HepG2 (cell line): Measurements from ENCODE around the gene GRID1. TPM values are rescaled to one million over a fixed set of nuclear protein-coding genes. Genes with fewer than 3 reads are reported as not detected.

ENCODE experiments used
- ATAC-seq: fragments of 200-7000 bp; cut with Tn5 transposase; 3 replicates; pipeline ENCODE4 v1.9.1; 2020; ENCODE audit warnings: mild to moderate bottlenecking, moderate library complexity
- BruUV-seq: library from RNA; stranded (reverse); fragments of 400-500 nt; replicated peaks from 2 replicates; lab custom pipeline; 2021; lab: Mats Ljungman, UMichigan
- CTCF ChIA-PET: fragments of 300-600 bp; formaldehyde crosslinking; extraction: SDS; loops from one replicate; lab custom pipeline; 2021; ENCODE audit warnings: low total read pairs, inconsistent platforms, low intra/inter-chr PET ratio; lab: Yijun Ruan, JAX
- POLR2A ChIA-PET: fragments of 350-600 bp; sonication (Branson Sonifier 250); formaldehyde crosslinking; loops from one replicate; lab custom pipeline; 2020; ENCODE audit warnings: antibody characterized with exemption, inconsistent platforms; lab: Yijun Ruan, JAX
- DNase-seq: peaks from one replicate; pipeline ENCODE4 v3.0.0-alpha.2; 2015; ENCODE audit warnings: low spot score
- FAIRE-seq: peaks from 3 replicates; lab custom pipeline; 2011; peaks lifted over from hg19 to GRCh38; lab: Jason Lieb, UNC
- H2AFZ ChIP-seq: one replicate; pipeline ENCODE4 v1.6.1; 2011; ENCODE audit warnings: low read length, inconsistent platforms
- H3K27ac ChIP-seq: fragments of 300-600 bp; 3 replicates; pipeline ENCODE4 v1.8.0; 2011; ENCODE audit warnings: mixed run types, mild to moderate bottlenecking, mixed read lengths, low read length, inconsistent platforms; ENCODE audit not compliant: insufficient read depth; ENCODE audit errors: extremely low read length
- H3K27me3 ChIP-seq, 2 experiments: fragments of 200-600 bp in 1 of 2; 2 replicates in 1 of 2; 3 replicates in 1 of 2; pipeline versions ENCODE4 v1.6.0 to v1.8.0; 2011; ENCODE audit warnings: low read length in 2 of 2, mild to moderate bottlenecking in 2 of 2, moderate library complexity in 2 of 2, inconsistent platforms in 1 of 2; ENCODE audit not compliant: insufficient read depth in 2 of 2, control insufficient read depth in 1 of 2
- H3K36me3 ChIP-seq, 2 experiments: fragments of 200-600 bp in 1 of 2; replicated peaks in 1 of 2; 2 replicates in 1 of 2; 3 replicates in 1 of 2; pipeline versions ENCODE4 v1.5.1 to v1.8.0; 2011; ENCODE audit warnings: low read length in 2 of 2, inconsistent platforms in 1 of 2; ENCODE audit not compliant: insufficient read depth in 2 of 2, control insufficient read depth in 1 of 2
- H3K4me1 ChIP-seq: 2 replicates; pipeline ENCODE4 v1.5.1; 2012; ENCODE audit warnings: low read length, inconsistent platforms; ENCODE audit not compliant: insufficient read depth
- H3K4me2 ChIP-seq: 2 replicates; pipeline ENCODE4 v1.6.0; 2011; ENCODE audit warnings: low read depth, low read length, inconsistent platforms
- H3K4me3 ChIP-seq, 3 experiments: fragments of 200-600 bp in 1 of 3; sonication (generic), shearing (Covaris generic) in 1 of 3; replicated peaks in 1 of 3; 2 replicates each; pipeline ENCODE4 v1.5.1; 2011 to 2016; ENCODE audit warnings: low read length in 3 of 3, inconsistent platforms in 2 of 3, low read depth in 2 of 3, mild to moderate bottlenecking in 2 of 3, control low read depth in 1 of 3, mixed read lengths in 1 of 3; ENCODE audit not compliant: insufficient read depth in 1 of 3
- H3K79me2 ChIP-seq: one replicate; pipeline ENCODE4 v1.6.1; 2011; ENCODE audit warnings: low read length, inconsistent platforms; ENCODE audit not compliant: insufficient read depth
- H3K9ac ChIP-seq: 2 replicates; pipeline ENCODE4 v1.6.0; 2011; ENCODE audit warnings: mild to moderate bottlenecking, low read depth, low read length, inconsistent platforms; ENCODE audit not compliant: insufficient read depth
- H3K9me3 ChIP-seq: 2 replicates; pipeline ENCODE4 v1.5.1; 2012; ENCODE audit warnings: mild to moderate bottlenecking, low read length
- H4K20me1 ChIP-seq: 2 replicates; pipeline ENCODE4 v1.6.0; 2011; ENCODE audit warnings: inconsistent platforms, mild to moderate bottlenecking, low read length, moderate library complexity; ENCODE audit not compliant: insufficient read depth
- AGO2 ChIP-seq: fragments of 200-400 bp; formaldehyde crosslinking; optimal IDR thresholded peaks from 2 replicates; pipeline ENCODE3; 2017; ENCODE audit warnings: mild to moderate bottlenecking, low read depth, low read length, moderate library complexity
- CREBL2 ChIP-seq: sonication (generic); formaldehyde crosslinking; IDR thresholded peaks from 2 replicates; pipeline ENCODE4 v1.8.1; 2023; ENCODE audit warnings: missing genetic modification reagents, mild to moderate bottlenecking, borderline replicate concordance
- FOXM1 ChIP-seq: sonication (generic); formaldehyde crosslinking; IDR thresholded peaks from 2 replicates; pipeline ENCODE4 v1.5.0; 2020; ENCODE audit warnings: missing genetic modification reagents
- MTA1 ChIP-seq: sonication (generic); formaldehyde crosslinking; IDR thresholded peaks from 2 replicates; pipeline ENCODE4 v1.4.0; 2020; ENCODE audit warnings: missing genetic modification reagents, mild to moderate bottlenecking, borderline replicate concordance
- PHF8 ChIP-seq: sonication (generic); formaldehyde crosslinking; IDR thresholded peaks from 2 replicates; pipeline ENCODE4 v1.5.0; 2020; ENCODE audit warnings: missing genetic modification reagents
- SYNCRIP ChIP-seq: fragments of 200-400 bp; formaldehyde crosslinking; IDR thresholded peaks from 2 replicates; pipeline ENCODE4 v1.6.1; 2018; ENCODE audit warnings: mild to moderate bottlenecking, low read depth, low read length; ENCODE audit not compliant: insufficient read depth
- ZBTB38 ChIP-seq: sonication (generic); formaldehyde crosslinking; IDR thresholded peaks from 2 replicates; pipeline ENCODE4 v1.5.1; 2020; ENCODE audit warnings: mild to moderate bottlenecking, missing genetic modification reagents
- ZEB1 ChIP-seq: IDR thresholded peaks from 2 replicates; pipeline ENCODE4 v1.6.1; 2012; ENCODE audit warnings: mild to moderate bottlenecking, low read depth, inconsistent platforms; ENCODE audit not compliant: insufficient replicate concordance
- ZNF557 ChIP-seq: sonication (generic); formaldehyde crosslinking; IDR thresholded peaks from 2 replicates; pipeline ENCODE4 v1.4.0; 2020; ENCODE audit warnings: missing genetic modification reagents
- ZNF619 ChIP-seq: sonication (generic); formaldehyde crosslinking; IDR thresholded peaks from 2 replicates; pipeline ENCODE4 v1.4.0; 2020; ENCODE audit warnings: mild to moderate bottlenecking, missing genetic modification reagents
- ZNF850 ChIP-seq: sonication (generic); formaldehyde crosslinking; conservative IDR thresholded peaks from 2 replicates; pipeline ENCODE4 v1.9.0; 2021; ENCODE audit warnings: mild to moderate bottlenecking, missing genetic modification reagents
- WGBS: methylation state at CpG from one replicate; pipeline ENCODE4 v1.1.6; 2017; ENCODE audit warnings: low lambda C conversion rate; 5-methylcytosine and 5-hydroxymethylcytosine counted together
- in situ Hi-C: cut with HindIII; loops from 2 replicates; pipeline ENCODE4 v1.10.0; 2017; ENCODE audit warnings: low pct_unique_long_range_greater_than_20kb; ENCODE audit not compliant: extremely low pct_ligation_motif_present
- intact Hi-C: fragments of 100-400 bp; cut with micrococcal nuclease; formaldehyde crosslinking; loops from one replicate; pipeline ENCODE4 v1.10.0; 2022; ENCODE audit not compliant: unreplicated experiment
- polyA plus RNA-seq, 8 experiments: library from polyadenylated mRNA; depleted of rRNA in 3 of 8; stranded (reverse) in 7 of 8; unstranded in 1 of 8; fragments of >200 nt; fragmentation: Illumina TruSeq in 4 of 8; extraction: Trizol in 4 of 8; gene quantifications; 2 replicates each; pipeline versions ENCODE4 v1.2.1 to v1.2.3, GENCODE V29; 2011 to 2016; ENCODE audit warnings: low read depth in 4 of 8, missing spikeins in 1 of 8, mixed read lengths in 1 of 8; ENCODE audit not compliant: insufficient read depth in 1 of 8
- total RNA-seq, 5 experiments: library from RNA; depleted of rRNA; stranded (reverse); fragments of >200 nt; fragmentation: Illumina TruSeq; extraction: Trizol; gene quantifications; 2 replicates each; pipeline ENCODE4 v1.2.3, GENCODE V29; 2016; ENCODE audit warnings: low read depth in 1 of 5

GRID1 gene
- total and polyA plus RNA-seq, 2 of the 13 experiments (the other 11 are each of a cell fraction or from before 2014, with no cell fraction given): 0.05 TPM; not detected in 1

- TF ChIP-seq SYNCRIP: no peak
- TF ChIP-seq, all 625 proteins: peak for 0
Measured at GRCh38 chr10:86001521-86001920, 365.1 kb downstream of the GRID1 start (continued).

- ChIA-PET CTCF (no interaction called here), POLR2A (no interaction called here)
- Histone ChIP-seq H3K27me3 (no peaks in the 10 kb centered on the region), H3K9me3 (no peaks in the 10 kb centered on the region), H3K4me2 (no peak overlapping the region), H3K4me1 (no peaks in the 10 kb centered on the region), H3K9ac (no peak overlapping the region), H4K20me1 (no peaks in the 10 kb centered on the region), H2AFZ (no peak overlapping the region), H3K79me2 (no peaks in the 10 kb centered on the region), H3K36me3 (no peaks in the 10 kb centered on the region), H3K27ac (no peak overlapping the region), H3K4me3 (no peak overlapping the region)
- no peak for DNase-seq
- TF ChIP-seq ZNF619 (CRISPR knock-in tag) (no peak), CREBL2 (CRISPR knock-in tag) (no peak), ZNF557 (CRISPR knock-in tag) (no peak), MTA1 (CRISPR knock-in tag) (no peak), PHF8 (CRISPR knock-in tag) (no peak), ZNF850 (CRISPR knock-in tag) (no peak), ZBTB38 (CRISPR knock-in tag) (no peak), ZEB1 (no peak), FOXM1 (CRISPR knock-in tag) (no peak), AGO2 (no peak)
- FAIRE-seq: no peak
- BruUV-seq: no TSS peak
- intact Hi-C loops: no loop called here
- no peak for ATAC-seq
- in situ Hi-C loops: no loop called here
- WGBS: 43% methylated on average over 3 of the region's 3 CpGs
Measured at GRCh38 chr10:85997544-85997943, 369.1 kb downstream of the GRID1 start.
